Vagina (tissue), 2 donors: ENCODE results near the gene POC1B. TPM values are rescaled to one million over a fixed set of nuclear protein-coding genes. Genes with fewer than 3 reads are reported as not detected.

ENCODE experiments used
- DNase-seq, 2 donors: peaks; one replicate each; pipeline ENCODE4 v3.0.0-alpha.2; 2017; ENCODE audit errors: extremely low spot score in 2 of 2
- H3K27ac ChIP-seq: fragments of 200-600 bp; sonication (generic); one replicate; pipeline ENCODE4 v1.5.1; 2019
- H3K27me3 ChIP-seq: fragments of 200-600 bp; sonication (generic); one replicate; pipeline ENCODE4 v1.5.1; 2019
- H3K36me3 ChIP-seq, 2 donors: fragments of 200-600 bp; sonication (generic); one replicate each; pipeline ENCODE4 v1.5.1; 2017 to 2019
- H3K4me1 ChIP-seq: fragments of 200-600 bp; sonication (generic); one replicate; pipeline ENCODE4 v1.5.1; 2019
- H3K4me3 ChIP-seq, 2 donors: fragments of 200-600 bp; sonication (generic); 1 replicate in 1 of 2; 2 replicates in 1 of 2; pipeline ENCODE4 v1.5.1; 2016 to 2019
- H3K9me3 ChIP-seq: fragments of 200-600 bp; sonication (generic); one replicate; pipeline ENCODE4 v1.5.1; 2019
- CTCF ChIP-seq, 3 experiments: fragments of 450-650 bp in 2 of 3; fragments of 200-600 bp in 1 of 3; sonication (generic) in 1 of 3; IDR thresholded peaks; one replicate each; pipeline ENCODE4 v1.5.1; 2017 to 2019; ENCODE audit warnings: antibody characterized with exemption in 3 of 3, mild to moderate bottlenecking in 2 of 3, moderate library complexity in 2 of 3
- POLR2A ChIP-seq, 2 donors: fragments of 450-650 bp; IDR thresholded peaks; one replicate each; pipeline ENCODE4 v1.6.1; 2017; ENCODE audit warnings: antibody characterized with exemption in 2 of 2, mild to moderate bottlenecking in 2 of 2, moderate library complexity in 2 of 2
- POLR2AphosphoS5 ChIP-seq, 2 donors: sonication (generic); formaldehyde crosslinking; IDR thresholded peaks; one replicate each; pipeline ENCODE4 v1.9.0; 2017; ENCODE audit warnings: antibody characterized with exemption in 2 of 2, mild to moderate bottlenecking in 2 of 2, low read depth in 1 of 2; ENCODE audit not compliant: insufficient read depth in 1 of 2
- intact Hi-C: fragments of 100-400 bp; cut with DNase I; formaldehyde crosslinking; loops from one replicate; pipeline ENCODE4 v1.15.1; 2023
- total RNA-seq: library from RNA; depleted of rRNA; stranded (reverse); fragments of >200 nt; gene quantifications from one replicate; pipeline ENCODE4 v1.2.3, GENCODE V29; 2016

Gene POC1B
- total RNA-seq, 1 donor from 2014 or later, result 18.9 TPM

- Histone ChIP-seq H3K9me3 (no peaks in the 10 kb centered on the region), H3K36me3 (no peaks in the 10 kb centered on the region), H3K27ac (no peak overlapping the region), H3K4me1 (peaks cover 16% of the 10 kb centered on the region), H3K27me3 (no peaks in the 10 kb centered on the region), H3K4me3 (no peak overlapping the region)
- no peak for TF ChIP-seq POLR2AphosphoS5 (IDR thresholded peaks at IDR 0.05; ENCODE audit: insufficient read depth in 1 of 2, low read depth in 1 of 2)
- no peak for TF ChIP-seq CTCF (IDR thresholded peaks at IDR 0.05)
- TF ChIP-seq POLR2A (IDR thresholded peaks at IDR 0.05), result no peak
- intact Hi-C loops, result no loop called here
- no peak for DNase-seq
Measured at GRCh38 chr12:89454080-89454848, 71.6 kb downstream of the POC1B start.

DNA sequence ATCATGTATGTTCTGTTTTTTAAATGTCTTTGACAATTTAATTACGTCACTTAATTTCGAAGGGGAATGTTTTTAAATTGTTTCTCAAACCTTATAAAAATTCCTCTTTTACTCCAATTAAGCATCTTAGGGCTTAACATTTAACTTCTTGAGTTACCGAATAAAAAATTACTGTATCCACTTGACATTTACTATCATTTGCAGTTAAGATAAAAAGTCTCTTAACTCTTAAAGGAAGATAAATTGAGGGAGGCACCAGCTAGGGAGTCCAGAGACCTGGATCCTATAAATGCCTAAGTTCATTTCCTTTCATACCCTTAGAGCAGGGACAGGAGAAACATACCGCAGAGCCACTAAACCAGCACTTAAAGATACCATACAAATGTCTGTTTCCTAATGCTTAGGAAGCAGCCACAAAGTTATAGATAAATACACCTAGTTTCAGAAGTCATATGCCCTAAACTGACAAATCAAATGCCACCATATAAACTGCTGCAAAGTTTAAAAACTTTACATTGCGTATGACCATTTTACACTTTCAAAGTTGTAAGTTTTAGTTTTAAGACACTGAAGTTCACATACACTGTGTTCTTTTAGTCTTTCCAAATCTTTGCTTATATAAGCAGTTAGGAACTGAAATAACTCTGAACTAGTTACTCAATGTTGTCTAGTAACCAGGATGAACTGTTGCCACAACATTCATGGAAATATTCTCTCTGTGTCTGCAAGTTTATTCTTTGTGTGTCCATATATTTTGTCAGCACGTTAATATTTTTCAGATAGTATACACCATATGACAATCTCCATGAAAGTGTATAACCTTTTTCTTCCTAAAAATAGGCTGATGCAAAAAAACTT is 72.5 kb downstream of the POC1B start:
- DNase-seq, result no peak
- TF ChIP-seq CTCF (IDR thresholded peaks at IDR 0.05) (no peak), POLR2AphosphoS5 (IDR thresholded peaks at IDR 0.05; ENCODE audit: insufficient read depth in 1 of 2, low read depth in 1 of 2) (peak in 1 of 2 donors; percentile 22), POLR2A (IDR thresholded peaks at IDR 0.05) (no peak)
- Histone ChIP-seq H3K36me3 (no peaks in the 10 kb centered on the region), H3K4me1 (peaks cover 16% of the 10 kb centered on the region), H3K27me3 (no peaks in the 10 kb centered on the region), H3K4me3 (no peak overlapping the region), H3K9me3 (no peaks in the 10 kb centered on the region), H3K27ac (peak overlapping the region; percentile 18)
- intact Hi-C loops, result loop anchor here (2.0 kb wide), 1 partner anchor 101 kb away; the partner anchor contains the start of gene DUSP6

- intact Hi-C loops, result loop anchor here (2.0 kb wide), 1 partner anchor 99 kb away; the partner anchor contains the start of gene DUSP6
- Histone ChIP-seq H3K27ac (no peak overlapping the region), H3K4me1 (peaks cover 16% of the 10 kb centered on the region), H3K9me3 (no peaks in the 10 kb centered on the region), H3K36me3 (no peaks in the 10 kb centered on the region), H3K4me3 (no peak overlapping the region), H3K27me3 (no peaks in the 10 kb centered on the region)
- TF ChIP-seq POLR2AphosphoS5 (IDR thresholded peaks at IDR 0.05; ENCODE audit: insufficient read depth in 1 of 2, low read depth in 1 of 2), result no peak
- TF ChIP-seq POLR2A (IDR thresholded peaks at IDR 0.05), result no peak
- TF ChIP-seq CTCF (IDR thresholded peaks at IDR 0.05), result no peak
- DNase-seq, result no peak
Measured at GRCh38 chr12:89451841-89452251, 74.0 kb downstream of the POC1B start.

DNA sequence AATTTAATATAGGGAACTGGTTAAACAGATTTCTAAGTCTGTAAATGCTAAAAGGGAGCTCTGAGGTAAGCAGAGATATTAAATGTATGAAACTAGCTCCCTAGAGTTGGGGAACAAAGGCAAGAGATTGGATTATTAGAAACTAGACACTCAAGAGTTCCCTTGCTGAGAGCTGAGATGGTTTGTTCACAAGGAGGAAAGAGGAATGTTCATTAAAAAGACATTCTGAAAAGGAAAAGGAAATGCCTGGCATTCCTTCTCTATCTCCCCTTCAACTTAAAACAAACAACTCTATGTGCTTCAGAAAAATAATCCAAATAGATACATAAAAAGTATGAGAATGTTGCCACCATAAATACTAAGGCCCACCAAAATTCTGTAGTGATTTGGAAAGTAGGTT is 74.9 kb downstream of the POC1B start:
- no peaks in the 10 kb centered on the region for H3K27me3 ChIP-seq
- no peak for DNase-seq
- peaks cover 16% of the 10 kb centered on the region for H3K4me1 ChIP-seq
- no peak overlapping the region for H3K27ac ChIP-seq
- no peak for TF ChIP-seq POLR2A (IDR thresholded peaks at IDR 0.05)
- TF ChIP-seq CTCF (IDR thresholded peaks at IDR 0.05), result no peak
- TF ChIP-seq POLR2AphosphoS5 (IDR thresholded peaks at IDR 0.05; ENCODE audit: insufficient read depth in 1 of 2, low read depth in 1 of 2), result no peak
- intact Hi-C loops, result no loop called here
- H3K36me3 ChIP-seq, result no peaks in the 10 kb centered on the region
- no peaks in the 10 kb centered on the region for H3K9me3 ChIP-seq
- no peak overlapping the region for H3K4me3 ChIP-seq
